OCI-LY3 (cell line): ENCODE data around the gene SMIM26.
A peak's percentile ranks its signal among the peaks of the same experiment; 100 is the strongest.
"Not testable (repeated sequence)": the region's sequence is repeated elsewhere in the genome, so short reads cannot be mapped to it uniquely, and the experiment has no call there.

ENCODE experiments used
- H2AFZ ChIP-seq: fragments of 200-600, 300-600 bp; shearing (Covaris generic); 2 replicates; pipeline ENCODE4 v1.6.0; 2014; ENCODE audit warnings: antibody characterized with exemption, low read depth, low read length
- H3K27ac ChIP-seq: fragments of 200-600, 300-600 bp; sonication (generic); 2 replicates; pipeline ENCODE4 v1.5.1; 2014; ENCODE audit warnings: mild to moderate bottlenecking, low read length, moderate library complexity, mixed read lengths
- H3K27me3 ChIP-seq: fragments of 200-600, 300-600 bp; sonication (generic); 2 replicates; pipeline ENCODE4 v1.6.1; 2014; ENCODE audit warnings: low read depth, low read length, mixed read lengths
- H3K36me3 ChIP-seq: fragments of 200-600, 300-600 bp; sonication (generic); replicated peaks from 2 replicates; pipeline ENCODE3; 2014; ENCODE audit warnings: low read depth, low read length, mixed read lengths
- H3K4me1 ChIP-seq: fragments of 300-600, 200-600 bp; sonication (generic); 2 replicates; pipeline ENCODE4 v1.6.1; 2014; ENCODE audit warnings: low read length, mixed read lengths
- H3K4me2 ChIP-seq: fragments of 200-600, 300-600 bp; sonication (generic); 2 replicates; pipeline ENCODE4 v1.6.1; 2014; ENCODE audit warnings: low read length, mixed read lengths
- H3K4me3 ChIP-seq: fragments of 300-600, 200-600 bp; sonication (generic); 2 replicates; pipeline ENCODE4 v1.5.1; 2014; ENCODE audit warnings: antibody characterized with exemption, mild to moderate bottlenecking, low read length, moderate library complexity
- H3K79me2 ChIP-seq: fragments of 300-600, 200-600 bp; shearing (Covaris generic); 2 replicates; pipeline ENCODE4 v1.6.1; 2014; ENCODE audit warnings: mild to moderate bottlenecking, low read length, mixed read lengths
- H3K9ac ChIP-seq: fragments of 300-600, 200-600 bp; shearing (Covaris generic); 2 replicates; pipeline ENCODE4 v1.6.0; 2014; ENCODE audit warnings: mild to moderate bottlenecking, low read length, moderate library complexity
- H3K9me3 ChIP-seq: fragments of 200-600, 300-600 bp; shearing (Covaris generic); 2 replicates; pipeline ENCODE4 v1.6.1; 2014; ENCODE audit warnings: low read length, mixed read lengths; ENCODE audit not compliant: insufficient read depth
- H4K20me1 ChIP-seq: fragments of 200-600, 300-600 bp; sonication (generic); 2 replicates; pipeline ENCODE4 v1.6.1; 2016; ENCODE audit warnings: low read length, mixed read lengths; ENCODE audit not compliant: insufficient read depth
- EZH2phosphoT487 ChIP-seq: fragments of 200-600 bp; shearing (Covaris generic); IDR thresholded peaks from 2 replicates; pipeline ENCODE4 v1.6.1; 2018; ENCODE audit warnings: antibody characterized with exemption, mixed run types, low read depth
- TF ChIP-seq, protein P1 (sequence below): fragments of 200-600, 300-600 bp; sonication (generic); IDR thresholded peaks from 2 replicates; pipeline ENCODE4 v1.5.1; 2014; ENCODE audit warnings: antibody characterized with exemption, low read length, low read depth

The SMIM26 gene, protein sequence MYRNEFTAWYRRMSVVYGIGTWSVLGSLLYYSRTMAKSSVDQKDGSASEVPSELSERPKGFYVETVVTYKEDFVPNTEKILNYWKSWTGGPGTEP

DNA sequence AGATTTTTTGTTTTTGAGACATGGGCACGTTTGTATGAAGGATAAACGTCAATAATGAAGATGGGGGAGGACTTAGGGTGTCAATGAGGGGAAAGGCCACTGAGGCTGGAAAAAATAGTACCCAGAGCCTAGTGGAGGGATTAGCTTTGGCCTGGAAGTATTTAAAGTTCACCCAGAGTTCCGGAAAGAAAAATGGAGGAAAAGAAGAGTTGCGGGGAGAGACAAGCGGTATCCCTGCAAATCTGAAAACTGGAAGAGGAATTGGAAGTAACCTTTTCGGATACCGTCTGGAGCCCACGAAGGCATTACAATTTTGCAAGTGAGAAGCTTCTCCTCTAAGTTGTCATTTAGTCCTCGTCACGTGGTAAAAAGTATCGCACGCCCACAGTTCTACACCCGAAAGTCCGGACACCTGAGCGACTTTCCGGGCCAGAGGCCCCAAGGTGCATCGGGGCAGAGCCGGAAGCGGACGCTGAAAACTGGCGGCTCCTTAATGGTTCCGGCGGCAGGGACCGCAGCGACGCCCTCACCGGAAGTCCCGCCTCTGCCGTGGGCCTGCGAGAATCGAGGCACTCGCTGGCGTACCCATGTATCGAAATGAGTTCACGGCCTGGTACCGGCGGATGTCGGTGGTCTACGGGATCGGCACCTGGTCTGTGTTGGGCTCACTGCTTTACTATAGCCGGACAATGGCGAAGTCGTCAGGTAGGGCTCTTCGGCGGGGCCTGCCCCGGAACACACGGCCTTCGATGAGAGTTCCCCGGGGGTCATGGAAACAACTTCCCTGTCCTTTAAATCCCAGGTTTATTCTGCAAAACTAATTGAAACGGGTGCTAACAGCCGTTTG lies at the start of gene SMIM26:
Gene SMIM26 (plus strand): TSS at position 541 of the 847 bp plus-strand sequence. CDS start 47 bp downstream, at position 588.
- H3K4me3 ChIP-seq: peak within 1 kb of the TSS; percentile 90
- peaks cover 11% of the 10 kb centered on the region for H3K4me1 ChIP-seq
- no peaks in the 10 kb centered on the region for H4K20me1 ChIP-seq
- H3K27ac ChIP-seq: peak within 1 kb of the TSS; percentile 67
- TF ChIP-seq, protein P1, sequence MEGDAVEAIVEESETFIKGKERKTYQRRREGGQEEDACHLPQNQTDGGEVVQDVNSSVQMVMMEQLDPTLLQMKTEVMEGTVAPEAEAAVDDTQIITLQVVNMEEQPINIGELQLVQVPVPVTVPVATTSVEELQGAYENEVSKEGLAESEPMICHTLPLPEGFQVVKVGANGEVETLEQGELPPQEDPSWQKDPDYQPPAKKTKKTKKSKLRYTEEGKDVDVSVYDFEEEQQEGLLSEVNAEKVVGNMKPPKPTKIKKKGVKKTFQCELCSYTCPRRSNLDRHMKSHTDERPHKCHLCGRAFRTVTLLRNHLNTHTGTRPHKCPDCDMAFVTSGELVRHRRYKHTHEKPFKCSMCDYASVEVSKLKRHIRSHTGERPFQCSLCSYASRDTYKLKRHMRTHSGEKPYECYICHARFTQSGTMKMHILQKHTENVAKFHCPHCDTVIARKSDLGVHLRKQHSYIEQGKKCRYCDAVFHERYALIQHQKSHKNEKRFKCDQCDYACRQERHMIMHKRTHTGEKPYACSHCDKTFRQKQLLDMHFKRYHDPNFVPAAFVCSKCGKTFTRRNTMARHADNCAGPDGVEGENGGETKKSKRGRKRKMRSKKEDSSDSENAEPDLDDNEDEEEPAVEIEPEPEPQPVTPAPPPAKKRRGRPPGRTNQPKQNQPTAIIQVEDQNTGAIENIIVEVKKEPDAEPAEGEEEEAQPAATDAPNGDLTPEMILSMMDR: no peak
- TF ChIP-seq EZH2phosphoT487: no peak
- H3K27me3 ChIP-seq: no peaks in the 10 kb centered on the region
- H3K79me2 ChIP-seq: peaks cover 21% of the 10 kb centered on the region
- H3K9ac ChIP-seq: peak within 1 kb of the TSS; percentile 93
- H3K36me3 ChIP-seq: peaks cover 32% of the 10 kb centered on the region
- H2AFZ ChIP-seq: peak within 1 kb of the TSS; percentile 87
- no peaks in the 10 kb centered on the region for H3K9me3 ChIP-seq
- H3K4me2 ChIP-seq: peak within 1 kb of the TSS; percentile 94

DNA sequence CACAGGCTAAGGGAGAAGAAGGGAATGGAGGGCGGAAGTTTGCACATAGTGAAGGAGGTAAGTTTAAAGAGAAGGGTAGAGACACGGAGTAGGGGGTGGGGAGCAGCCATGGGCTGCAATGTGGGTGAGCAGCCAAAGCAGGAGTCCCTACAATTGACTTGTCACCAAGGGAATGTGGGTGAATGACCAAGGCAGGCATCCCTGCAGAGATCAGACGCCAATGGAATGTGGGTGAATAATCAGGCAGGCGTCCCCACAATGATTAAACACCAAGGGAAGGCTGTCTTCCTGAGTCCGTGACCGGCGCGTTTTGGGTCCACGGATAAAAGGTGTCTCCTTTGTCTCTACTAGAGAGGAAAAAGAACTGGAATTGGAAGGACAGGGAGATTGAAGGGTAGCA lies 45.2 kb upstream of the SMIM26 start:
- H4K20me1 ChIP-seq, H3K27me3 ChIP-seq, H3K9me3 ChIP-seq, H3K79me2 ChIP-seq, H3K4me2 ChIP-seq, H3K9ac ChIP-seq, H3K27ac ChIP-seq, H2AFZ ChIP-seq, H3K4me1 ChIP-seq, H3K4me3 ChIP-seq: not testable (repeated sequence)
- peaks cover 29% of the 10 kb centered on the region for H3K36me3 ChIP-seq

GRCh38 chr20:18523066-18523465 lies 44.2 kb upstream of the SMIM26 start:
- TF ChIP-seq EZH2phosphoT487: no peak
- TF ChIP-seq, protein P1: no peak
- no peaks in the 10 kb centered on the region for H4K20me1 ChIP-seq
- H3K27ac ChIP-seq: no peak overlapping the region
- H3K4me3 ChIP-seq: no peak overlapping the region
- H3K9ac ChIP-seq: no peak overlapping the region
- peaks cover 38% of the 10 kb centered on the region for H3K36me3 ChIP-seq
- no peaks in the 10 kb centered on the region for H3K27me3 ChIP-seq
- H2AFZ ChIP-seq: no peak overlapping the region
- H3K4me1 ChIP-seq: no peaks in the 10 kb centered on the region
- no peaks in the 10 kb centered on the region for H3K79me2 ChIP-seq
- no peaks in the 10 kb centered on the region for H3K9me3 ChIP-seq
- no peak overlapping the region for H3K4me2 ChIP-seq

DNA sequence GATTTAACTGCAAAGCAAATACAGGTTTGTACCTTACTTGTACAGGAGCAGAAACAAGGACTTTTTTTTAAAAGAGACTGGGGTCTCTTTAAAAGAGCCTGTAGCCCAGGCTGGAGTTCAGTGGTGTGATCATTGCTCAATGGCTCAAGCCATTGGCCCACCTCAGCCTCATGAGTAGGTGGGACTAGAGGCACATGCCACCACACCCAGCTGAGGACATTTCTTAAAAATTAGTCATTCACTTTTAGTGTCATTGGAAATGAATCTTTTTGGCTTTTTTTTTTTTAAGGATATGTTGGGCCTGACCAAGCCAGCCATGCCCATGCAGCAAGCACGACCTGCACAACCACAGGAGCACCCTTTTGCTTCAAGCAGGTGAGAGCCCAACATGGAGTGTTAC lies 42.6 kb upstream of the SMIM26 start:
- H3K4me2 ChIP-seq: no peak overlapping the region
- H3K4me1 ChIP-seq: no peaks in the 10 kb centered on the region
- no peak overlapping the region for H3K9ac ChIP-seq
- peaks cover 51% of the 10 kb centered on the region for H3K36me3 ChIP-seq
- H2AFZ ChIP-seq: no peak overlapping the region
- no peak overlapping the region for H3K4me3 ChIP-seq
- no peaks in the 10 kb centered on the region for H3K27me3 ChIP-seq
- no peaks in the 10 kb centered on the region for H4K20me1 ChIP-seq
- TF ChIP-seq EZH2phosphoT487: no peak
- TF ChIP-seq, protein P1: no peak
- H3K27ac ChIP-seq: no peak overlapping the region
- H3K79me2 ChIP-seq: no peaks in the 10 kb centered on the region
- no peaks in the 10 kb centered on the region for H3K9me3 ChIP-seq

- not testable (repeated sequence) for H3K9me3 ChIP-seq, H2AFZ ChIP-seq, H4K20me1 ChIP-seq, H3K79me2 ChIP-seq, H3K9ac ChIP-seq, H3K4me2 ChIP-seq, H3K27ac ChIP-seq, H3K4me3 ChIP-seq, H3K4me1 ChIP-seq, H3K27me3 ChIP-seq
- H3K36me3 ChIP-seq: peaks cover 64% of the 10 kb centered on the region
Measured at GRCh38 chr20:18526761-18527160, 40.5 kb upstream of the SMIM26 start.
